ENCODE data around the gene MROH8. TPM values are rescaled to one million over a fixed set of nuclear protein-coding genes. Genes with fewer than 3 reads are reported as not detected.

Gene MROH8
- total RNA-seq, 3 donors from 2014 or later, result 1.4 to 3.1 (median 2.6) TPM

DNA sequence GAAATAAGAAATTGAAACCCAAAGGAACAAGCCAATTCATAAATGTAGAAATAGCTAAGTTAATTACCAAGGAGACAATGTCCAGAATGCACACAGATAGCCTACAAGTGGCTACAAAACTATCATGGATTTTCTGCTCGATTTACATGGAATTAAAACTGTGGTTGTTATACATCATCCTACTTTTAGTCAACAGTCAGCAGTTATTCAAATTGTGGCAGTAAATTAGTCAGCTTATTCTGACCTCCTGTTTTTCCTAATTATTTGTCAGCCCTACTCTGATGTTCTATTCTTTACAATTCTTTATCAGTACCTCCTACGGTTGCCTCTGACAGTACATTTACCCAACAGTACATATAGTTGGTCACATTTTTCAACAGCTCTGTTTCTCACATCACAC is 113.2 kb downstream of the MROH8 start:
- Histone ChIP-seq H3K4me1 (ENCODE audit: low read depth) (no peaks in the 10 kb centered on the region), H3K4me3 (no peak overlapping the region), H3K36me3 (ENCODE audit: low read depth) (no peaks in the 10 kb centered on the region), H3K9me3 (no peaks in the 10 kb centered on the region)
- DNase-seq (no peak), ATAC-seq (no peak)
- intact Hi-C loops (cut with DNase I, micrococcal nuclease), result no loop called here
- TF ChIP-seq, protein P1, sequence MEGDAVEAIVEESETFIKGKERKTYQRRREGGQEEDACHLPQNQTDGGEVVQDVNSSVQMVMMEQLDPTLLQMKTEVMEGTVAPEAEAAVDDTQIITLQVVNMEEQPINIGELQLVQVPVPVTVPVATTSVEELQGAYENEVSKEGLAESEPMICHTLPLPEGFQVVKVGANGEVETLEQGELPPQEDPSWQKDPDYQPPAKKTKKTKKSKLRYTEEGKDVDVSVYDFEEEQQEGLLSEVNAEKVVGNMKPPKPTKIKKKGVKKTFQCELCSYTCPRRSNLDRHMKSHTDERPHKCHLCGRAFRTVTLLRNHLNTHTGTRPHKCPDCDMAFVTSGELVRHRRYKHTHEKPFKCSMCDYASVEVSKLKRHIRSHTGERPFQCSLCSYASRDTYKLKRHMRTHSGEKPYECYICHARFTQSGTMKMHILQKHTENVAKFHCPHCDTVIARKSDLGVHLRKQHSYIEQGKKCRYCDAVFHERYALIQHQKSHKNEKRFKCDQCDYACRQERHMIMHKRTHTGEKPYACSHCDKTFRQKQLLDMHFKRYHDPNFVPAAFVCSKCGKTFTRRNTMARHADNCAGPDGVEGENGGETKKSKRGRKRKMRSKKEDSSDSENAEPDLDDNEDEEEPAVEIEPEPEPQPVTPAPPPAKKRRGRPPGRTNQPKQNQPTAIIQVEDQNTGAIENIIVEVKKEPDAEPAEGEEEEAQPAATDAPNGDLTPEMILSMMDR (IDR thresholded peaks at IDR 0.05), result no peak

DNA sequence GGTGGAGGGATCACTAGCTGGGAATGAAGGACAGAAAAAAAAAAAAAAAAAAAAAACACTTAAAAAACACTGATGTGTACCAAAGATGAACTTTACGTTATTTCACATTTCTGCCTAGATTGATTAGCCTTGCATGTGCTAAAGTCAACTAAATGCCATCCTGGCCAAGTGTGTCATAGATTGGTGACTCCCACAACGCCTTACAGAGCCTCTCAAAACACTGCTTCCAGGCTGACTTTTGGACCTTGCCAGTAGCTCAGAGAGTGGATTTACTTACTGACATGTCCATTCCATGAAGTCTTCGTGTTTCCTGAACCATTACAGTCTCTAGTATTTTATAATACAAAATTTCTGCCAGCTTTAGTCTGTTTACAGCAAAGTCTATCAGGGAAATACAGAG is 124.1 kb downstream of the MROH8 start:
- ATAC-seq (no peak), DNase-seq (no peak)
- H3K4me1 ChIP-seq (ENCODE audit: low read depth), result no peaks in the 10 kb centered on the region
- no peaks in the 10 kb centered on the region for H3K9me3 ChIP-seq
- H3K36me3 ChIP-seq (ENCODE audit: low read depth), result no peaks in the 10 kb centered on the region
- TF ChIP-seq, protein P1 (IDR thresholded peaks at IDR 0.05), result no peak
- H3K4me3 ChIP-seq, result no peak overlapping the region
- intact Hi-C loops (cut with DNase I, micrococcal nuclease), result no loop called here

DNA sequence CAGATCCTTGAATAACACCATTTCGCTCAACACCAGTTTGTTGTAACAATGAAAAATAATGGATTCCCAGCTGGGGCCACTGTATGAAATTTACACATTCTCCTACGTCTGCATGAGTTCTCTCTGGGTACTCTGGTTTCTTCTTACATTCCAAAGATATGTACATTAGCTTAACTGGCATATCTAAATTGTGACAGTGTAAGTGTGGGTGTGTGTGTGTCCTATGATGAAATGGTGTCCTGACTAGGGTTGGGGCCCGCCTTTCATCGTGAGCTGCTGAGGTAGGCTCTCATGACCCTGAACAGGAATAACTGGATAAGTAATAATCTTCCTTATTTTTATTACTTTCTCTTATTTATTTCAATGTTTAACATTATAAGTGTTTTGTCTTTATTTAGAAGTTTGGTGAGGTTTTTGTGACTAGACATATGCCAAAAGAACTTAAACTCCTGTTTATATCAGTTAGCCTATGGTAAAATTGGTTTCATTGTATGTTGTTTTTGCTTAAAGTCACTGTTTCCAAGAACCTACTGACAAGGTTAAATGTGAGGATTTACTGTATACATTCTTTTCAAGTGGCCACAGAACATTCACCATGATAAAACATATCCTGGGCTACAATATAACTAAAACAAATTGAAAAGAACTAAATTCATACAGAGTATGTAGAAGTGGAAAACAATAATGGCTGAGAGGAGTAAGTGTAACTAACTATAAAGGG is 126.0 kb downstream of the MROH8 start:
- no peak for DNase-seq
- Histone ChIP-seq H3K4me1 (ENCODE audit: low read depth) (no peaks in the 10 kb centered on the region), H3K4me3 (no peak overlapping the region), H3K36me3 (ENCODE audit: low read depth) (no peaks in the 10 kb centered on the region), H3K9me3 (no peaks in the 10 kb centered on the region)
- TF ChIP-seq, protein P1 (IDR thresholded peaks at IDR 0.05), result no peak
- ATAC-seq, result no peak
- intact Hi-C loops (cut with DNase I, micrococcal nuclease), result no loop called here

Other genes with a start within 250 kb of the MROH8 start
- 100 to 1,000 TPM in 1 of 3 donors, 10 to 100 TPM in 2; 24.1 to 110 (median 48.6) TPM for gene SAMHD1, start 227.8 kb downstream of the MROH8 start, total RNA-seq
- 1 to 10 TPM; 5.8 to 7.6 (median 6.6) TPM for gene RBL1, start 83.6 kb downstream of the MROH8 start, total RNA-seq
- 100 to 1,000 TPM; 106 to 193 (median 127) TPM for gene RPN2, start 218 bp downstream of the MROH8 start, total RNA-seq
- gene GHRH, start 82.3 kb upstream of the MROH8 start, total RNA-seq, result not detected
- 10 to 100 TPM; 38.3 to 49.2 (median 43.2) TPM for gene MANBAL, start 110.1 kb upstream of the MROH8 start, total RNA-seq
- 100 to 1,000 TPM; 111 to 155 (median 132) TPM for gene SRC, start 166.6 kb upstream of the MROH8 start, total RNA-seq

Data from mucosa of descending colon (tissue), 3 donors.